ENCODE measurements around the gene KCND3.

GRCh38 chr1:111768023-111768422 lies 221.4 kb downstream of the KCND3 start:
- TF ChIP-seq EP300 (IDR thresholded peaks at IDR 0.05) = no peak
- TF ChIP-seq CTCF (IDR thresholded peaks at IDR 0.05) = no peak
